Endothelial cell of umbilical vein (primary cell): Measurements from ENCODE around the gene ZIC4.

Experiments
- CTCF ChIP-seq, 2 donors: IDR thresholded peaks; 1 replicate in 1 of 2; 2 replicates in 1 of 2; pipeline ENCODE4 v1.5.1; 2011; ENCODE audit warnings: low read length in 2 of 2, mild to moderate bottlenecking in 2 of 2, moderate library complexity in 2 of 2, control low read depth in 1 of 2, inconsistent platforms in 1 of 2, low read depth in 1 of 2; ENCODE audit not compliant: insufficient read depth in 1 of 2; ENCODE audit errors: extremely low read depth in 1 of 2
- EZH2 ChIP-seq: IDR thresholded peaks from 2 replicates; pipeline ENCODE4 v1.6.1; 2012; ENCODE audit warnings: borderline replicate concordance, low read depth, mild to moderate bottlenecking, moderate library complexity, low read length, inconsistent platforms; ENCODE audit not compliant: severe bottlenecking
- FOS ChIP-seq: IDR thresholded peaks from 2 replicates; pipeline ENCODE4 v1.6.1; 2011; ENCODE audit warnings: mild to moderate bottlenecking, low read length, moderate library complexity, borderline replicate concordance; ENCODE audit not compliant: insufficient read depth
- GATA2 ChIP-seq: IDR thresholded peaks from 2 replicates; pipeline ENCODE4 v1.7.0; 2011; ENCODE audit warnings: low read depth, mild to moderate bottlenecking, moderate library complexity, mixed read lengths, low read length; ENCODE audit not compliant: insufficient read length, insufficient read depth
- JUN ChIP-seq: IDR thresholded peaks from 2 replicates; pipeline ENCODE4 v1.6.1; 2011; ENCODE audit warnings: borderline replicate concordance, low read depth; ENCODE audit not compliant: insufficient read length, insufficient read depth
- MYC ChIP-seq: IDR thresholded peaks from one replicate; pipeline ENCODE4 v1.6.1; 2011; ENCODE audit warnings: mild to moderate bottlenecking, low read depth, low read length
- POLR2A ChIP-seq: IDR thresholded peaks from 2 replicates; pipeline ENCODE4 v1.6.1; 2012; ENCODE audit warnings: low read depth, mild to moderate bottlenecking, control low read depth, low read length
- POLR2AphosphoS5 ChIP-seq: IDR thresholded peaks from 2 replicates; pipeline ENCODE4 v1.6.1; 2012; ENCODE audit warnings: low read depth, mild to moderate bottlenecking, control low read depth, low read length, moderate library complexity; ENCODE audit not compliant: insufficient read depth

- TF ChIP-seq POLR2AphosphoS5: no peak
- TF ChIP-seq MYC: no peak
- TF ChIP-seq CTCF (IDR thresholded peaks at IDR 0.05; ENCODE audit: extremely low read depth in 1 of 2, insufficient read depth in 1 of 2, low read depth in 1 of 2, low read length in 2 of 2): no peak
- TF ChIP-seq POLR2A: no peak
- no peak for TF ChIP-seq EZH2
- TF ChIP-seq FOS: no peak
- no peak for TF ChIP-seq GATA2
- no peak for TF ChIP-seq JUN
Observed at GRCh38 chr3:147428326-147428725, 22.0 kb upstream of the ZIC4 start.
